ENCODE results near the gene VGLL1. TPM values are rescaled to one million over a fixed set of nuclear protein-coding genes. Genes with fewer than 3 reads are reported as not detected.

VGLL1 gene, protein sequence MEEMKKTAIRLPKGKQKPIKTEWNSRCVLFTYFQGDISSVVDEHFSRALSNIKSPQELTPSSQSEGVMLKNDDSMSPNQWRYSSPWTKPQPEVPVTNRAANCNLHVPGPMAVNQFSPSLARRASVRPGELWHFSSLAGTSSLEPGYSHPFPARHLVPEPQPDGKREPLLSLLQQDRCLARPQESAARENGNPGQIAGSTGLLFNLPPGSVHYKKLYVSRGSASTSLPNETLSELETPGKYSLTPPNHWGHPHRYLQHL
- polyA plus RNA-seq, result 4.1 to 6.7 TPM (median 6.4 TPM) in 3 replicates
- polyA plus RNA-seq (2011; ENCODE audit: low read depth), result 3.4 TPM
- polyA plus RNA-seq (2011; cell fraction: cytosol; rRNA removed), result 5.7 and 8.3 TPM in 2 replicates
- 3.2 and 4.2 TPM in 2 replicates for polyA plus RNA-seq (2011; cell fraction: nucleus; rRNA removed)
- polyA plus RNA-seq (2012; ENCODE audit: low replicate concordance), result 7.9 and 13.1 TPM in 2 replicates
- polyA minus RNA-seq, result 6.9 to 19.2 TPM (median 9.7 TPM) in 3 replicates
- polyA minus RNA-seq (2011; cell fraction: cytosol; rRNA and poly(A)+ RNA removed), result 4.0 TPM
- 1.6 and 2.6 TPM in 2 replicates for polyA minus RNA-seq (2011; cell fraction: nucleus; rRNA and poly(A)+ RNA removed)

DNA sequence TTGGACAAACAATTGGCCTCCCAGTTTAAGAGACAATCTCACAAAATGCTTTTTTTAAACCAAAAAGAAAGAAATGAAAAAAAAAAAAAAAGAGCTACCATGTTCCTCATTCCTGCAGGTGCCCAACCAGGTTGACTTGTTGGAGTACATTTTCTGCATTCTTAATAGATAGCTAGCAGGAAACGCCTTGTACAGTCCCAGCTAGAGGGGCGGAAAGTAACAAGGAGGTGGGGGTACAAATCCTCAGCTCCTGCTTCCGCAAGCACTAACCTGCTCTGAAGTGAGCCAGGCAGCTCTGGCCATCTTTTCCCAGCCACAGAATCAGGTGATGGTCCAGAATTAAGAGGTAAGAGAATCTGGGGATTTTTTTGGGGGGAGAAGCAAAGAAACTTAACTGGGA lies at the start of gene VGLL1:
TSS of gene VGLL1 (plus strand) at position 265 of the 400 bp plus-strand sequence. CDS start 3,806 bp downstream, outside the sequence.
- H3K9ac ChIP-seq (ENCODE audit: control insufficient read depth, extremely low read depth, insufficient read depth, low read length), result no peak within 1 kb of the TSS

DNA sequence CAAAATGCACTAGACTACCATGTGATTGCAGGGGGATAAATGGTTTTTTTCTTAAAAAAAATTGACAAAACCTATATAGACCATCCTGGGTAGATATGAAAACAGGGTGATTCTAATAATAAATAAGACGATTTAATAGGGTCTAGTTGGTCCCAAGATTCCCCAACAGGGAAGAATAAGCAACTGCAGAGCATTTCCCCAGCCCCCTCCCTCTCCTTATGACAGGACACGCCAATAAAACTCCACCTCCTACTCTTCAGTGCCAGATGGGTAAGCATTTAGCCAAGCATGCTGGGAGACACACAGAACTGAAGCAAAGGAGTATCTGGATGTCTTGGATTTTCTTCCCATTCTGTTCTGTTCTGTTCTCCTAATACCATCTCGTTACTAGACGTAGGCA lies 44.4 kb upstream of the VGLL1 start, which contains the start of gene BRS3:
TSS of gene BRS3 (plus strand) at position 301 of the 400 bp plus-strand sequence. CDS start 168 bp downstream, outside the sequence.
- peaks cover 4% of the 10 kb centered on the region for H3K27me3 ChIP-seq (ENCODE audit: control insufficient read depth, extremely low read depth, insufficient read depth, low read length)
- H3K79me2 ChIP-seq (ENCODE audit: control insufficient read depth, insufficient read depth, low read length), result no peaks in the 10 kb centered on the region
- no peak within 1 kb of the TSS for H3K4me3 ChIP-seq (ENCODE audit: control insufficient read depth in 2 of 3, extremely low read depth in 1 of 3, insufficient read depth in 2 of 3, low read depth in 1 of 3, low read length in 3 of 3)
- no peaks in the 10 kb centered on the region for H3K36me3 ChIP-seq (ENCODE audit: control insufficient read depth in 2 of 2, extremely low read depth in 1 of 2, insufficient read depth in 2 of 2, low read length in 2 of 2)
- H3K4me1 ChIP-seq (ENCODE audit: control insufficient read depth, extremely low read depth, insufficient read depth, low read length), result no peaks in the 10 kb centered on the region
- DNase-seq (ENCODE audit: low read depth, low spot score) (no peak), FAIRE-seq (no peak)
- TF ChIP-seq CTCF (optimal IDR thresholded peaks at IDR 0.05 in 1 of 3, IDR thresholded peaks at IDR 0.05 in 1 of 3, conservative IDR thresholded peaks at IDR 0.05 in 1 of 3; ENCODE audit: extremely low read depth in 1 of 3, insufficient read depth in 2 of 3, low read length in 3 of 3), result no peak
- no peak within 1 kb of the TSS for H3K27ac ChIP-seq (ENCODE audit: control insufficient read depth, insufficient read depth, low read length)
- H2AFZ ChIP-seq (ENCODE audit: control insufficient read depth, low read length), result no peak within 1 kb of the TSS
- dilution Hi-C loops (cut with MboI; ENCODE audit: extremely low pct_ligation_motif_present, low sequenced_read_pairs), result no loop called here
- H3K4me2 ChIP-seq (ENCODE audit: control insufficient read depth, extremely low read depth, insufficient read depth, low read depth, low read length), result no peak within 1 kb of the TSS
- H3K9me1 ChIP-seq (ENCODE audit: control insufficient read depth, extremely low read depth, insufficient read depth, low read length), result no peaks in the 10 kb centered on the region
- H4K20me1 ChIP-seq (ENCODE audit: control insufficient read depth, extremely low read depth, insufficient read depth, low read length), result no peaks in the 10 kb centered on the region
- no peaks in the 10 kb centered on the region for H3K9me3 ChIP-seq (ENCODE audit: control insufficient read depth, low read depth, low read length)
- H3K9ac ChIP-seq (ENCODE audit: control insufficient read depth, extremely low read depth, insufficient read depth, low read length), result no peak within 1 kb of the TSS

More for the DNA sequence above, at the start of gene VGLL1:
- no peak within 1 kb of the TSS for H2AFZ ChIP-seq (ENCODE audit: control insufficient read depth, low read length)
- H3K4me2 ChIP-seq (ENCODE audit: control insufficient read depth, extremely low read depth, insufficient read depth, low read depth, low read length), result peak within 1 kb of the TSS; percentile 17
- H4K20me1 ChIP-seq (ENCODE audit: control insufficient read depth, extremely low read depth, insufficient read depth, low read length), result no peaks in the 10 kb centered on the region
- H3K27me3 ChIP-seq (ENCODE audit: control insufficient read depth, extremely low read depth, insufficient read depth, low read length), result no peaks in the 10 kb centered on the region
- DNase-seq (ENCODE audit: low read depth, low spot score) (no peak), FAIRE-seq (no peak)
- no peak within 1 kb of the TSS for H3K4me3 ChIP-seq (ENCODE audit: control insufficient read depth in 2 of 3, extremely low read depth in 1 of 3, insufficient read depth in 2 of 3, low read depth in 1 of 3, low read length in 3 of 3)
- H3K4me1 ChIP-seq (ENCODE audit: control insufficient read depth, extremely low read depth, insufficient read depth, low read length), result peaks cover 8% of the 10 kb centered on the region
- no peaks in the 10 kb centered on the region for H3K9me3 ChIP-seq (ENCODE audit: control insufficient read depth, low read depth, low read length)
- no peaks in the 10 kb centered on the region for H3K9me1 ChIP-seq (ENCODE audit: control insufficient read depth, extremely low read depth, insufficient read depth, low read length)
- no peaks in the 10 kb centered on the region for H3K79me2 ChIP-seq (ENCODE audit: control insufficient read depth, insufficient read depth, low read length)
- dilution Hi-C loops (cut with MboI; ENCODE audit: extremely low pct_ligation_motif_present, low sequenced_read_pairs), result no loop called here
- H3K27ac ChIP-seq (ENCODE audit: control insufficient read depth, insufficient read depth, low read length), result no peak within 1 kb of the TSS
- TF ChIP-seq CTCF (optimal IDR thresholded peaks at IDR 0.05 in 1 of 3, IDR thresholded peaks at IDR 0.05 in 1 of 3, conservative IDR thresholded peaks at IDR 0.05 in 1 of 3; ENCODE audit: extremely low read depth in 1 of 3, insufficient read depth in 2 of 3, low read length in 3 of 3) (no peak), EZH2 (IDR thresholded peaks at IDR 0.05; ENCODE audit: low read length) (no peak)
- H3K36me3 ChIP-seq (ENCODE audit: control insufficient read depth in 2 of 2, extremely low read depth in 1 of 2, insufficient read depth in 2 of 2, low read length in 2 of 2), result no peaks in the 10 kb centered on the region
